ELF-1 (cell line): Measurements from ENCODE around the gene UXS1.
A peak's percentile ranks its signal among the peaks of the same experiment; 100 is the strongest.

Experiments
- DNase-seq: peaks from one replicate; pipeline ENCODE4 v3.0.0-alpha.2; 2016; ENCODE audit warnings: low read depth, low spot score

The UXS1 gene

GRCh38 chr2:106189764-106190468 is 4.2 kb downstream of the UXS1 start:
- no peak for DNase-seq

- DNase-seq, result no peak
Observed at GRCh38 chr2:106189325-106189724, 4.8 kb downstream of the UXS1 start.

- DNase-seq, result no peak
Observed at GRCh38 chr2:106187273-106187891, 6.7 kb downstream of the UXS1 start.

- no peak for DNase-seq
Observed at GRCh38 chr2:106185475-106186184, 8.5 kb downstream of the UXS1 start.

- DNase-seq, result no peak
Observed at GRCh38 chr2:106184857-106185256, 9.2 kb downstream of the UXS1 start.

GRCh38 chr2:106184394-106184793 is 9.7 kb downstream of the UXS1 start:
- no peak for DNase-seq

- DNase-seq, result no peak
Observed at GRCh38 chr2:106183101-106183696, 10.9 kb downstream of the UXS1 start.

GRCh38 chr2:106181064-106181463 is 13.0 kb downstream of the UXS1 start:
- no peak for DNase-seq

- DNase-seq, result no peak
Observed at GRCh38 chr2:106180602-106181001, 13.5 kb downstream of the UXS1 start.

GRCh38 chr2:106178716-106179115 is 15.4 kb downstream of the UXS1 start:
- no peak for DNase-seq

- DNase-seq, result no peak
Observed at GRCh38 chr2:106177581-106177980, 16.5 kb downstream of the UXS1 start.

- no peak for DNase-seq
Observed at GRCh38 chr2:106176446-106177099, 17.5 kb downstream of the UXS1 start.

- no peak for DNase-seq
Observed at GRCh38 chr2:106175086-106175850, 18.8 kb downstream of the UXS1 start.

- no peak for DNase-seq
Observed at GRCh38 chr2:106174056-106174455, 20.0 kb downstream of the UXS1 start.

GRCh38 chr2:106172649-106173048 is 21.5 kb downstream of the UXS1 start:
- DNase-seq, result no peak

GRCh38 chr2:106168657-106169056 is 25.4 kb downstream of the UXS1 start:
- DNase-seq, result no peak

GRCh38 chr2:106167067-106167466 is 27.0 kb downstream of the UXS1 start:
- DNase-seq, result no peak

GRCh38 chr2:106165561-106165960 is 28.5 kb downstream of the UXS1 start:
- DNase-seq, result no peak

- peak; percentile 65 for DNase-seq
Observed at GRCh38 chr2:106165029-106165428, 29.1 kb downstream of the UXS1 start.

GRCh38 chr2:106163948-106164545 is 30.1 kb downstream of the UXS1 start:
- DNase-seq, result no peak
